Measurements from ENCODE around the gene NGB.
"Not testable (repeated sequence)": the region's sequence is repeated elsewhere in the genome, so short reads cannot be mapped to it uniquely, and the experiment has no call there.

The NGB gene

DNA sequence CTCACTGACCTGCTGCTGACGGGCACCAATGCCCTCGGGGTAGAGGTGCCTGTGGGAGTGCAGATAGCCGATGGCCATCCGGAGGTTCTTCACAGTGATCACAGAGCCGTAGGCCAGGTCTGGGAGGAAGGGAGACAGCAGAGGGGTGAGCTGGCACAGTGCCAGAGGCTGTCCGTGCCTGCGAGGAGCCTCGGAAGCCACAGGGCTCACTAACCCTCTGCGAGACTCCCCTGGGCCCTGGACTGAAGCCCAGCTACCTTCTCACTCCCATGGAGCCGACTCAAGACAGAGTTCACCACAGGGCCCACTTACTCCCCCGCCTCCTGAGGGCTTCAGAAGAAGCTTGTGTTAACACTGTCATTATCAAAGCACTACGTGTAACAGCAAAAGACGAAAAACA, 25.1 kb upstream of the NGB start:
- no peak for DNase-seq (ENCODE audit: low spot score)

DNA sequence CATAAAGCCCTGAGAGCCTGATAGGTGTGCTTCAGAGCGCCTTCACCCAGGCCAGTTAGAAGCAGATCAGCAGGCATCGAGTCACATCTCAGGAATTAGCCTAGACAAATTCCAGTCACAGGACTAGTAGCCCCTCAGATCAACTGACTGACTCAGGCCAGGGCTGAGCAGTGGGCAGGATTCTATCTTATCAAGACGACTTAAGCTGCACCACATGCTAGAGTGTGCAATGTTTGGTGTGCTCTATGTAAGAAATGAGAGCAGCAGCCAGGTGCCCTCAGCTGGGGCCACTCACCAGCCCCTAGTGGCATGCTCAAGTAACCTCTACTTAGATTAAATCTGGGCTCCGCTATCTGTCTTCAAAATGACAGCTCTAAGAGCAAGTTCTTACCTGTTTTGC, 19.7 kb upstream of the NGB start:
- no peak for DNase-seq (ENCODE audit: low spot score)

DNA sequence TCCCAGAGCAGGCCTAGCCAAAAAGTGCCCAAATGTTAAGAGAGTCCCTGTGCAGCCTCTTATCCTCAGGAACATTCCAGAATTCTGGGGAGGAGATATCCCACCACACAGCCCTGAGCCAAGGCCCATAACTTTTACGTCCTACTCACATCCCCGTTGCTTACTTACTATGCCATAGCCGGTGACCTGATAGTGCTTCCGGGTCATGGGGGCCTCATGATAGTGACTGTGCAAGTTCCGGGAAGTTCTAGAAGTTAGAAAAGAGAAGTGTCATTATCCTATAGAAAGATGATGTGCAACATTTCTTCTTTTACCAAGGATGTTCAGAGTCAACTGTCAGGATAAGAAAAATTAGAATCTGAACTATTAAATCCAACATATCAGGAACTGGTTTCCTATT, 15.6 kb upstream of the NGB start:
- no peak for DNase-seq (ENCODE audit: low spot score)

DNA sequence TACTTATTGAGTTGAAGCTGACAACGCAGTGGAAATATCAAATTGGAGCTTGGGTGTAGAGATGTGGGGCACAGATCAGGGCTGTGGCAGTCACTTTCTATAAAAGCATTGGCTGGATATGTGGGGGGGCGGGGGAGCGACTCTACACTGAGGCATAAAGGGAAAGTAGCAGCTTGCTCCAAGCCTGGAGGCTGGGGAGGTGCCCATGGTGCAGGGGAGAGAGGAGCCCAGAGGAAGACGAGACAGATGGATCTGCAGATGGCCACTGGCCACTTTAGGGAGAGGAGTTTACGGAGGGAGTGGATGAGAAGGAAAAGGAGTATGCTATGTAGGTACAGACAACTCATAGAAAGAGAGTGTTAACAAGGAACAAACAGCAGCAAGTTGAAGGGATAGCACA, 13.5 kb upstream of the NGB start:
- DNase-seq (ENCODE audit: low spot score) = no peak

DNA sequence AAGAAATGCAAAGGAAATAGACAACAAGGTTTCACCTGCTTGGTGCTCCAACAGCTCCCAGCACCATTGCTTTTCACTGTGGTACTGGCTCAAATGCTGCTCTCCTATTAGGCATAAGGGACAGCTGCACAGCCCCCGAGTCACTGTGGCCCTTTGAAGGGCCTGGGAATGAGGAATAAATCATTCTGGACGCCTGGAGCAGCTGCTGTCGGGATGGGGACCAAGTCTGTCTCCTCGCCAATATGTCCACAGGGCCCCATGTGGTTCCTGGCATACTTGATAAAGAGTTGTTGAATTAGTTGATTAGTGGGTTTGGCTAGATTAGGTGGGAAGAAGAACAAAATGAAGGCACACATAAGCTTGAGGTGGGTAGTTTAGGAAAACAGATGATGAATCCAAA, 13.1 kb upstream of the NGB start:
- DNase-seq (ENCODE audit: low spot score) = no peak

DNA sequence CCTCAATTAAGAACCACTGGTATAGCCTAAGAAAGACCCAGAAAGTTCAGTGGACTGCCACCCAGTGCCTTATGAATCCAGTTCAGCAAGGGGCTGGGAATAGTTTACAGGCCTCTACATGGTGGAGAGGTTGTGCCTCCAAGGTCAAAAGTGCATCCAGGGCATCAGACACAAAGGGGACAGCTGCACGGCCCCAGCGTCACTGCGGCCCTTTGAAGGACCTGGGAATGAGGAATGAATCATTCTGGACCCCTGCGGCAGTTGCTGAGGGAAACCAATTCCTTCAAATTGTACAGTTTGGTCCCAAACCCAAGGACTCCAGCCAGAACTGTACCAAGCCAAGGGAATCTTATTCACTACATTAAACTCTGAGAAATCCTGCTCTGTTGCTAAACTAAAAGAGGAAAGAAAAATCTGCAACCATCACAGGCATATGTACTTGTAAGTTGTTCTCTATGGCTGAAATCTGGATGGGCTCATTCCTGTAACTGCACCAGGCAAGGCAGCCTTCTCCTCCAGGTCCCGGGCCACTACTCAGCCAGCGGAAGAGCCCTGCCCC, 10.9 kb upstream of the NGB start:
- no peak for DNase-seq (ENCODE audit: low spot score)

DNA sequence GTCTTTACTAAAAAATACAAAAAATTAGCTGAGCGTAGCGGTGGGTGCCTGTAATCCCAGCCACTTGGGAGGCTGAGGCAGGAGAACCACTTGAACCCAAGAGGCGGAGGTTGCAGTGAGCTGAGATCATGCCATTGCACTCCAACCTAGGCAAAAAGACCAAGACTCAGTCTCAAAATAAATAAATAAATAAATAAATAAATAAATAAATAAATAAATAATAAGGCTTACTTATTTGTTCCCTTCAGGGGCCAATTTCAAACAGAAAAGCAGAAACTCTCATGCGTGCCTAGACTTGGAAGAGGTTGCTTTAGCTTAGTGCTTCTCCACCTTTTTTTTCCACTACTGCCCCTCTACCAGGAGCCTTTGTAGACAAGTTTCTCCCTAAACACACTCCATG, 9.9 kb upstream of the NGB start:
- not testable (repeated sequence) for DNase-seq (ENCODE audit: low spot score)

DNA sequence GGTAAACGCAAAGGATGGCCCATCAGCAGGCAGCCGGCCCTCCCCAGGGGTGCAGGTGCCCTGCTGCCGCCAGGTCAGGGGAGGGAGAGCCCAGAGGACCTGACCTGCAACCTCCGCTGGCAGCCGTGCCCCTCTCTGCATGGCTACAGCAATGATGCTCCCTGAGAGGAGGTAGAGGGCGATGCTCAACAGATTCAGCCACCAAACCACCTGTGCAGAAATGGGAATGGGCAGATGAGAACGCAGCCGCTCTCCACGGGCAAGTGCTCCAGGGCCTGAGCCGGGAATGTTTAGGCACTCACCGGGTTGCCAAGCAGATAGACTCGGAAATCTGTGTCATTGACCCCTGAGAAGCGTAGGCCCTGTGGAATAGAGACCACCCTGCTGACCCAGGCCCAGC, 8.7 kb upstream of the NGB start:
- DNase-seq (ENCODE audit: low spot score) = no peak

DNA sequence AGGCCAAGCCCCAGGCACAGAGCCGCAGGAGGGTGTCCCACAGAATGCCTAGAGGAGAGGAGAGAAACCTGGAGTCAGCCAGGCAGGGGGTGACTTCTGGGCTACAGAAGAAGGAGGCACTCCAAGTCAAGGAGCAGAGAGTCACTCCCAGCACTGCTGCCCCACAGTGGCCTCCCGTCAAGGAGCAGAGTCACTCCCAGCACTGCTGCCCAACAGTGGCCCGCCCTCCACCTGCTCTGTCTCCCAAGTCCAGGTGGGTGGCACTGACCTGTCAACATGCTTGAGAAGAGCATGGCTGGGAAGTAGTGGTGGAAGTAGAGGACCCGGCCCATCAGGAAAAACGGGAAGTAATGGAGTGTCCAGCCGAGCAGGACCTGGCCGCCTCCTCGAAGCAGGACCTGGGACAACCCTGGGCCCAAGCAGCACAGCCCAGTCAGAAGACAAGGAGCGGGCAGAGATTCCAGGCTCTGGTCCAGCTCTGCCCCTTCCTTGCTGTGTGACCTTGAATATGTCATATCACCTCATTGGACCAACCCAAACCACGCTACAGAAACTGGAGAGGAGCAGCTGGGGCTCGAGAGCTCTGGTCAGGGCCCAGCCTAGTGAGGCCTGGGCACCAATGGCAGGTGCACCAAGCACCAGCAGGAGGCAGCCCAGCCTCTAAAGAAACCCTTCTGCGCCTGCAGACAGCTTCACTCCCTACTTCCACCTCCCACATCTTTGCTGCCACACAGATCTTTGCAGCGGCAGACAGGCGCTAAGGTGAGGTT, 7.6 kb upstream of the NGB start:
- DNase-seq (ENCODE audit: low spot score) = no peak

DNA sequence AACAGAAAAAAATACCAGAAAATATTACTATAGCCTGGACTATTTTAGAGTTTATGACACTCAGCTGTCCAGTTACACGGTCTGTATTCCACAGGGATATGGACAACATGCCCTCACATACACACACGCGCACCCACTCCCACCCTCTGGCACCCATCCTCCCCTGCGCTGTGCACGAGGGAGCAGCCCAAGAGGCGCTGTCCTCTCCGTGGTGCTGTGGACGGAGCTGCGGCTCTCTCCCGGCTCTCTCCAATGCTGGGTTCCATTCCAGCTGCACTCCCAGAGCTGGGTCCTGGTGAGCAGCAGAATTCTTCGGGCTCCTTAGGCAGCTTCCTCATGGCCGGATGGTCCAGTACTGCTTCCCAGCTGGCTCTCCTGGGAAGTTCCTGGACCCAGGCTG, 6.0 kb upstream of the NGB start:
- DNase-seq (ENCODE audit: low spot score) = no peak

DNA sequence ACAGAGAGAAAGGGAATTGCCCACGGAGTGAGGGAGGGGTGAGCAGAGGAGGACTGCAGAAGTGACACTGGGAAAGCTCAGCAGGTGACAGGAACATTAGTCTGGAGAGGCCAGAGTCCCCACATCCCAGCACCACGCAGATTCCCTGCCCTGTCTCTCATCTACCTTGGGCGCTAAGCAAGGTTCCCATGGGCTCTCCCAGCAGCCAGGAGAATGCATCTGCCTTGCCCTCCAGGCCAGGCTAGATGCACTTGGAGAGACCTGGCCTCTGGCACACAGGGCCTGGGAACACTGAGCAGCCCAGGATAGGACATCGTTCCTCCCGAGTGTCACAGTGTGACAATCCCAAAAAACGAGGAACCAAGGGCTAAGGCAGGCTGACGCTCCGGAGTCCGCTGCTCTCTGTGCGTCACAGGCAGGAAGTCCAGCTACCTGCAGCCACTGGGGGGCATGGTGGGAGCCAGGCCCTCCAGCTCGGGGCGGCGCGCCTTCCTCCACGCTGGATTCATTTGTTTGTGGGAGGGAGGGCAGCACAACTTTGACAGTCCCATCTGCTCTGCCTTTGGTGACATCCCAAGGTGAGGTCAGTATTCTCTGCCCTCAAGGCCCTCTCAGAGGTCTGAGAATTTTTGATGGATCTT, 5.4 kb upstream of the NGB start:
- DNase-seq (ENCODE audit: low spot score) = no peak

DNA sequence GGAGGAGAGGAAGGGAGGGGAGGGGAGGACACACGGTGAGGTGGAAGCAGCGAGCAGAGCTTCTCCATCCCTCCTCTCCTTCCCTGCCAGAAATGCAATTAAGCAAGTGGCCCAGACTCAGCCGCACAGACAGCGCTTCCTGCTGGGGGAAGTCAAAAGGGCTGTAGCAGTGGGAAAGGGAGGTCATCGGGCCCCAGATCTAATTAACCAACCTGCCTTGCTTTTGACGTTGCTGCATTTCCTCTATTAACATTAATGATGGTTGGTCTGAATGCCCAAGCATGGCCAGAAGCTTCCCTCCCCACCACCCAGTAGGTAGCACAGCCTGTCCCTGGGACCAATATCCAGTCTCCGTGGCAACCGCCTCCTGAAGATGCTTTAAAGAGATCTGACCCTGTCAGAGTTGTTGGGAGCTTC, 4.6 kb upstream of the NGB start:
- DNase-seq (ENCODE audit: low spot score) = no peak

DNA sequence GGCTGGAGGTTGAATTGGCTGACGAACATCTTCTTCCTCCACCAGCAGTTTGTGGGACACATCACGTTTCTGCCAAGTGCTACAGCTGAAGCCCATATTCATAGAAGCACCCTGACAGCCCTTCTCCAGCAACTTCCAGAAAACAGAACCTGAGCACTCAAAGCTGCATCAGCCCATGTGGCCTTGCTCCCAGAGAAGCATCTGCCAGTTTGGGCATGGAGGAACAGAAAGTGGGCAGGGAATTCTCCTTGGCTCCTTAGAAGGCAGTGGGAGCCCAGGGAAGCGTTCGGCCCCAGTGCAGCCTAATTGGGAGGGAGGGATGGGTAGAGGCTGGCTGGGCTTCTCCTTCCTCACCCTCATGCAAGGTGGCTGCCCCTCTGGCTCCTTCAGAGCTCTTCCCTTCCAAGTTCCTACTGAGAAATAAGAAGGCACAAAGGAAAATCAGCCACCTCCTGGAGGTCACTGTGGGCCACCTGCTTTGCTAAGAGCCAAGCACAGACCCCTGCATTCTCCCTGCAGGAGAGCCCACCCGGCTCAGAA, 4.1 kb upstream of the NGB start:
- no peak for DNase-seq (ENCODE audit: low spot score)

DNA sequence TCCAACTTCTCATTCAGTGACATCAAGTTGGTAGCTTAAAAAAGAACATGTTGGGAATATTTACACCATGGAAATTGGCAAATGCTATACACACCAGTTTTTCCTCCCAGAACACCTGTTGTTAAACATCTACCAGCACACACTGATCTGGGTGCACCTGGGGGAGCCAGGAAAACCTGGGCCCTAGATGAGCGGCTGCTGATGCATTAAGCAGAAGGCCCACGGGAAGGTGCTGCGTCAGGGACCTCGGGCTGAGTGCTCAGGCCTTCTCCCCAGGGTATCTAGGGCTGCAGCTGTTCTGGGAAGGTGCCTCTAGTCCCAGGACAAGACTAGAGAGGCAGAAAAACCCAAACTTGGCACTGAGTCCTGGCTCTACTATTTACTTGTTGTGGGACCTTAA, 2.8 kb upstream of the NGB start:
- DNase-seq (ENCODE audit: low spot score) = no peak

DNA sequence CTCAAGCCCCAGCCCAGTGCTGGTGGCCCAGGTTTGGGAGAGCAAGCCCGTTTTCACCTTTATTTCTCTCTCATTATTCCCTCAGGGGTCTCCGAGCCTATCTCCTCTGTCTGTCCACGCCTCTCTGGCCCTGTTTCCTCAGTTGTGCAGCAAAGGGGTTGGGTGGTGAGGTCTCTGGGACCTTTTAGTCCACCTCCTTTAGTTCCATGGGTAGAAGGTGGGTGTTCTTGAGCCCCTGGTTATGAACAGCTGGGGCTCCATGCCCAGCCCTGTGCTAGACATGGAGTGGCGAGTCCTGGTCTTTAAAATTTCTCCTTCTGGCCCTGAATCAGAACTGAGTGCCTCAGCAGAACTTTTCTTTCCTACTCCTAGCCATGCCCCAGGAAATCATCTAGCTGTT, 1.3 kb upstream of the NGB start:
- no peak for DNase-seq (ENCODE audit: low spot score)

DNA sequence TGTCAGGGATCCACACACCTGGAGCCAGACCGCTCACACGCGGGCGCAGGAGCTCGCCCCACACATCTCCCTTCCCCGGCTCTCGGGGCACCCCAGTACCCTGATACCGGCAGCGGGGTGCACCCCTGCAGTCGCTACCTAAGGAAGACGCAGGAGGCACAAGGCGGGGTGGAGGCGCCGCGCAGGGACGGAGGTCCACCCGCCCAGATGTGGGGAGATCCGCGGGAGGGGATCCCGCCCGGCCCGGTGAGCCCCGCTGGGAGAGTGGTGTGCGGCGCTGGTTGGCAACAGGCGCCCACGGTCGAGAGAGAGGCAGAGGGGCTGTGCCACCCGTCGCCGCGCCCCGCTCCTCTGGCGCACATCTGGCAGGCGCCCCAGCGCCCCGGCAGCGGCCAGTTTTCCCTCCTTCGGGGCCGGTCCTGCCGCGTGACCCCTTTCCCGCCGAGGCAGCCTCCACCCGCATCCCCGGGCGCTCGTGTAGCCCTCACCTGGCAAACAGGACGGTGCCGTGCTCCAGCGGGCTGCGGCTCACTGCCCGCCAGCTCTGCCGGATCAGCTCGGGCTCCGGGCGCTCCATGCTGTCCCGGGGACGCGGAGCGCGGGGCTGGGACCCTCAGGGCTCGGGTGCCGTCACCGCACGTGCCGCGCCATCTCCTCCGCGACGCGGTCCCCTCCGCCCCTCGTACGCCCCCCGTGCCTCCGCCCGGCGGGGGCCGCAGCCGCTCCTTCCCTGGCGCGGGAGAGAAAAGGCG, 469 bp downstream of the NGB start:
- peak; percentile 79 for DNase-seq (ENCODE audit: low spot score)

DNA sequence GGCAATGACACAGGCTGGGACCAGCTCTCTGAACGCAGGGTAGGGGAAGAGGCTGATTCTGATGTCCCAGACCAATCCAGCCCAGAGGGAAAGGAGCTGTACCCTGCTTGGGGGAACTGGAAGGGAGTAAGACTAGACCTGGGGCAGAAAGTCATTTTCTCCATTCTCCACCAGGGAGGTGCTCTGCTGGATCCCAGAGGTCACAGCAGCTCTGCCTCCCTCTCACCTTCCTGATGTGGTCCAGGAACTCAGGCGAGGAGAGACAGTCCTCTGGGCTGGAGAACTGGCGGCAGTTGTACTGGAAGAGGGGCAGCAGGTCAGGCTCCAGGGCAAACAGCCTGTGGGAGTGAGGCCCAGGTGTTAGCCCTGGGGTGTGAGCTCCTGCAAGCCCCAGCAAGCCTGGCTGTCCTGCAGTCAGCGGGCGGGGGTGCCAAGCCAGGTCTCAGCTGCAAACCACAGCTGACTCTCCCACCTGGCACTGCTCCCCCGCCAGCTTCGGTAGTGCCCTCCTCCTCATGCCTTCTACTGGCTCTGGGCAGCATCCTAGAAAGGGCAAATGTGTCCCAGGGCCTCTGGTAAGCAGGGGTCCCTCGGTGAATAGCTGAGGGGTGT, 1.9 kb downstream of the NGB start:
- DNase-seq (ENCODE audit: low spot score) = no peak

DNA sequence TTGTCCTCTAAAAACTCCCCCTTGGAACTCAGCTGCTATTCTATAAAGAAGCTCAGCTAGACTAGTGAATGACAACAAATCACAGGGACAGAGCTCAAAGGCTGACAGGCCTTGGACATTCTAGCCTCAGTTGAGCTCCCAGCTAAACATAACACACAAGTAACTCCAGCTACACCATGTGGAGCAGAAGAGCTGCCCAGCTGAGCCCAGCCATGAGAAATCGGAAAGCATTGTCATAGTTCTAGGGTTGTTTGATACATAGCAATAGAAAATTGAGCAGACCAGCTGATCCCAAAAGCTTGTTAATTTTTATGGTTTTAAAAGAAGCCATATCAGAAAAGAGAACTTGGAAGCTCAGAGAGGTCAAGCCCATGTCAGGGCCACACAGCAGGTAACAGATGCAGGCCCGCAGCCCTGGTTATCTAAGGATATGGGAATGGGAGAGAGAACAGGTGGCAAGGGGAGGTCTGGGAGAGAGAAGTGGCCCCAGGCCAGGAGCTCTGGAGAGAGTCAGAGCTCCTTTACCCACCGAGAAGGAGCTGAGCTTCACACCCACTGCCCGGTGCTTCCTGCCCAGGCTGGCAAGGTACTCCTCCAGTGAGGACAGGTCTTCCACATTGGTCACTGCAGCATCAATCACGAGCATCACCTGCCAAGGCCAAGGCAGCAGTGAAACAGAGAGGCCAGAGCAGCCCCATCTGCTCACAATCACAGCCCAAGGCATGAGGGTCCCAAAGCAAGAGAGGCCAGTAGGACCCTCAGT, 2.9 kb downstream of the NGB start:
- no peak for DNase-seq (ENCODE audit: low spot score)

DNA sequence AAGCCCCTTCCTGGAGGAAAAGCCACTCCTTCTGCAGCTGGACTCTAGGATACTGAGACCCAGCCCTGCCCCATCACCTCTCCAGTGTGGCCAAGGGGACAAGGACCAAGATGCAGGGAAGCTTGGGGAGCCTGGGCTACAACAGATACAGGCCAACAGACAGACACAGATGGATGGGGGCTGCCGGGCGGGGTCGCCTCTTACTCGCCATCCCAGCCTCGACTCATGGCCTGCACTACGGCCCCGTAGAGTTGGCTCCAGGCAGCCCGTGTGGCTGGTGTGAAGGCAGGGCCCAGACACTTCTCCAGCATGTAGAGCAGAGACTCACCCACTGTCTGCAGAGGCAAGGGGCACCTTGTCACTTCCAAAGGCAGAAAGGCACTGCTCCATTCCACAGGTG, 4.7 kb downstream of the NGB start:
- DNase-seq (ENCODE audit: low spot score) = no peak

DNA sequence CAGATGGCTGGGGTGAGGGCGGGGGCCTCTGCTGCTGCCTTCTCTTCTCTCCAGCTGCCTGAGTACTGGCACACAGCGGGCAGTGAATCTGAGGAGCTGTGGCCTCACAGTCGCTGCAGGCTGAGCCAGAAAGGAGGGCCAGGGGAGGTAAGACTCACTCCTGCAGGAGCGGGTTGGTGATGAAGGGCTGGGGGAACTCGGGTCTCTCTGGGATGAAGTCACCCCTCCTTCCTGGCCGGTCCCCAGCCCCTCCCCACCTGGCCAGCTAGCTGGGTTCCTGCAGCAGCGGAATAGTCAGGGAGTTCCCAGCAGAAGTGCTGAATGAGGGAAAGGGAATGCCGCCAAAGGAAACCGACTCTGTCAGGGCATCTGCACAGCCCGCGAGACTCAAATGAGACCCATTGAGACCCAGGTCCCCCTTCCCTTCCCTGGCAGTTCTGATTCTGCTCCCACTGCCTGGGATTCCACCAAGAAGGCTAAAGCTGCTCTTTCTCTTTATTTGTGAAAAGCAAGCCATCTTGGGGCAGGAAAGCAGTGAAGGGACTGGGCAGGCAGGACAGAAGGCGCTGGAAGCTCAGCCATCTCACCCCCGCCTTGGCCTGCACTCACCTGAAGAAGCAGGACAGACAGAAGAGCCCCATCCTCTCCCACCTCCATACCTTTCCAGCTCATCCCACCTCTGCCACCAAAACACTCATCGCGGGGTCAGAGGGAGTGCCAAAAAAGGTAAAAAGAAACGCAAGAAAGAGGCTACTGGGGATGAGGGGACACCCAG, 5.3 kb downstream of the NGB start:
- DNase-seq (ENCODE audit: low spot score) = no peak

DNA sequence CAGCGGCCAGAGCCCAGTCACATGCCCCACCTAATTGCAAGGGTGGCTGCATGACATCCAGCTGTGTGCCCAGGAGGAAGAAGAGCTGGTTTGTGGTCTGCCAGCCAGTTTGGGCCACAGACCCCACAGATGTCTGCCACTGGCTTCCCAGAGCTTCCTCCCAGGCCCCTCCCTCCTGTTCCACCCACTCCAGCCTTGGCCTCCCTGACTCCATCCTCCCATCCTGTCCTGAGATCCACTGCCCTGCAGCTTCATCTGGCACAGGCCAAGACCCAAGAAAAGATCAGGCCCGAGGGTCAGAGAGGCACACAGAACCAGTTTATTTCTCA, 5.9 kb downstream of the NGB start:
- no peak for DNase-seq (ENCODE audit: low spot score)

Measured in D341Med (cell line).